ENCODE measurements around the gene KIAA1614.

- TF ChIP-seq CTCF (IDR thresholded peaks at IDR 0.05) (no peak), EZH2 (IDR thresholded peaks at IDR 0.05) (no peak), EZH2phosphoT487 (IDR thresholded peaks at IDR 0.05) (no peak)
Observed at GRCh38 chr1:180950321-180950720, 37.6 kb downstream of the KIAA1614 start.

Data from neural progenitor cell (in vitro differentiated cells).